NCI-H748 (cell line): ENCODE measurements around the gene MYO9A.
"Not testable (repeated sequence)": the region's sequence is repeated elsewhere in the genome, so short reads cannot be mapped to it uniquely, and the experiment has no call there.

Experiments
- DNase-seq: peaks from one replicate; lab custom pipeline; 2025; ENCODE audit not compliant: unreplicated experiment; lab: John Stamatoyannopoulos, UW

The MYO9A gene

DNA sequence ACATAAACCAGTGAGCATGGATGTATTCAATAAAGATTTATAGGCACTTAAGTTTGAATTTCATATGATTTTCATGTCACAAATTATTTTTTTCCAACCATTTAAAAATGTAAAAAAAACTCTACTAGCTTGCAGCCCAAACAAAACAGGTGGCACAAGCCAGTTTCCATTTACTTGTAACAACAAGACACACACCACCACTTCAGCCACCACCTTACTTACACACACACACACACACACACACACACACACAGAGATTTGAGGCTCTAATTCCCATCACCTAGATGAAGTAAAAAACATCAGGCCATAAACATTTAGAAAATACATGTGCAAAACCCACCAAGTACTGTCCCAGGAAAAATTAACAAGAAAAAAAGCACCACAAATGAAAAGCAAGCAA, 25.3 kb downstream of the MYO9A start:
- DNase-seq = no peak

DNA sequence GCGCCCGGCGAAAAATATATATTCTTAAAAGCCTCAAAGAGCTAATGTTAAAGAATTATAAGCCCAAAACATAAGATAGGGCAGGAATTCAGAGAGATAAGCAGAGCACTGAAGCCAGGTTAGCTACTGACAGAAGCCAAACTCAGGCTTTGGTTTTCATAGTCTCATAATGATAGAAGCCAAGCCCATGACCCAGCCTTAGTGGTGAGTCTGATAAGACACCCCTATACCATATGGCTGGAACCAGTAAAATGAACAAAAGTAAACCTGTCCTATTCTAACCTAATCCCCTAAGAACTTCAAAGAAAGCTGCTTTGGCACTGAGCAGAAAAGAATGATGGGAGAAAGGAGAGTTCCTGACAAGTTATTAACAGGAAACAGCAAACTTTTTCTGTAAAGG, 25.9 kb downstream of the MYO9A start:
- DNase-seq = no peak

DNA sequence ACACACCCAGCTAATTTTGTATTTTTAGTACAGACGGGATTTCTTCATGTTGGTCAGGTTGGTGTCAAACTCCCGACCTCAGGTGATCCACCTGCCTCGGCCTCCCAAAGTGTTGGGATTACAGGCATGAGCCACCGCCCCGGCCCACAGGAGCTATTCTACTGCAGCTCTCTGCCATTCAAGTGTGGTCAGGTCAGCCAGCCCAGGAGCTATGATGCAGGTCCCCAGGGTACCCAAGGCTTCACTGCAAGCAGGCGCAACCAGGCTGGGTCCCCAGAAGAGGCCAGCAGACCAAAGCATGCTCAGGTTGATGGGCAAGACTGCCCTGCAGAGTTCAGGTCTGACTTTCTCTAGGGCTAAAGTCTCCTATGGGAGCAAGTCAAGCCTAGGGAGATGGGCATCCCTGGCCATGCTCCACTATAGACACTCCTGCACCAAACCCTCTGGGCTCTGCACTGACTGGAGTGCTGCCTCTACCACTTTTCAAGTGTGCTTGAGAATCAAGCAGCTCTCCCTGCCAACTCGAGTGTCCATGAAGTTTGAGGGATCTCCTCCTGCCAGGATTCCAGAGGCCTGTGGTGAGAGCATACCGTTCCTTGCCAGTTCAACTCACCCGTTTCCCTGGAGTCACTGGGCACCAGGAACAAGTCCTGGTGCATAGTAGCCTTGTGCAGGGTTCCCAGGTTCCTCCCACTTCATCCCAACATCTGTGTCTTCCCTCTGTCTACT, 30.9 kb downstream of the MYO9A start:
- DNase-seq = no peak

GRCh38 chr15:72086010-72086697, 31.8 kb downstream of the MYO9A start:
- DNase-seq = peak; percentile 5

DNA sequence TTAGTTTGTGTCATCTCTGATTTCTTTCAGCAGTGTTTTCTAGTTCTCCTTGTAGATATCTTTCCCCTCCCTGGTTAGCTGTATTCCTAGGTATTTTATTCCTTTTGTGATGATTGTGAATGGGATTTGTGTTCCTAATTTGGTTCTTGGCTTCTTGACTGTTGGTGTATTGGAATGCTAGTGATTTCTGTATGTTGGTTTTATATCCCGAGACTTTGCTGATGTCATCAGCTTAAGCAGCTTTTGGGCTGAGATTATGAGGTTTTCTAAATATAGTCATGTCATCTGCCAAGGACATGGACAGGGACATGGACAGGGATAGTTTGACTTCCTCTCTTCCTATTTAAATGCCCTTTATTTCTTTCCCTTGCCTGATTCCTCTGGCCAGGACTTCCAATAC, 35.8 kb downstream of the MYO9A start:
- no peak for DNase-seq

- DNase-seq = no peak
Observed at GRCh38 chr15:72078887-72079286, 39.1 kb downstream of the MYO9A start.

DNA sequence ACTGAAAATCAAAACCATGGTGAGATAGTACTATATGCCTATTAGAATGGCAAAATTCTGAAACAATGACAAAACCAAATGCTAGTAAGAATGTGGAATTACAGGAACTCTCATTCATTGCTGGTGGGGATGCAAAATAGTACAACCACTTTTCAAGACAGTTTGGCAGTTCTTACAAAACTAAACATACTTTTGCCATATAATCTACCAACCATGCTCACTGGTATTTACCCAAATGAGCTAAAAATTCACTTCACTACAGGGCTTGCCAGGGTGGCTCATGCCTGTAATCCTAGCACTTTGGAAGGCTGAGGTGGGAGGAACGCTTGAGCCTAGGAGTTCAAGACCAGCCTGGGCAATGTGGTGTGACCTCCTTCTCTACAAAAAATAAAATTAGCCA, 40.0 kb downstream of the MYO9A start:
- no peak for DNase-seq

- no peak for DNase-seq
Observed at GRCh38 chr15:72074335-72075060, 43.5 kb downstream of the MYO9A start.

- not testable (repeated sequence) for DNase-seq
Observed at GRCh38 chr15:72071448-72071825, 46.5 kb downstream of the MYO9A start.

DNA sequence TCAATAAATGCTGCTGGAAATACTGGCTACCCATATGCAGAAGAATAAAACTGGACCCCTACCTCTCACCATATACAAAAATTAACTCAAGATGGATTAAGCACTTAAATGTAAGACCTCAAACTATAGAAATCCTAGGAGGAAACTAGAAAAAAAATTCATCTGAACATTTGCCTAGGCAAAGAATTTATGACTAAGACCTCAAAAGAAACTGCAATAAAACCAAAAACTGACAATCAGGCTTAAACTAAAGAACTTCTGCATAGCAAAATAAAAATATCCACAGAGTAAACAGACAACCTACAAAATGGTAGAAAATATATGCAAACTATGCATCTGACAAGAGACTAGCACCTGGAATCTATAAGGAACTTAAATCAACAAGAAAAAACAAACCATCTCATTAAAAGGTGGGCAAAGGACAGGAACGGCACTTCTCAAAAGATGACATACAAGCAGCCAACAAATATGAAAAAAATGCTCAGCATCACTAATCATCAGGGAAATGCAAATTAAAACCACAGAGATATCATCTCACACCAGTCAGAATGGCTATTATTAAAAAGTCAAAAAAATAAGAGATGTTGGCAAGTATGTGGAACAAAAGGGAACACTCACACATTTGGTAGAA, 47.0 kb downstream of the MYO9A start:
- DNase-seq = no peak

- DNase-seq = no peak
Observed at GRCh38 chr15:72068856-72069255, 49.1 kb downstream of the MYO9A start.

- DNase-seq = no peak
Observed at GRCh38 chr15:72065801-72066200, 52.1 kb downstream of the MYO9A start.

DNA sequence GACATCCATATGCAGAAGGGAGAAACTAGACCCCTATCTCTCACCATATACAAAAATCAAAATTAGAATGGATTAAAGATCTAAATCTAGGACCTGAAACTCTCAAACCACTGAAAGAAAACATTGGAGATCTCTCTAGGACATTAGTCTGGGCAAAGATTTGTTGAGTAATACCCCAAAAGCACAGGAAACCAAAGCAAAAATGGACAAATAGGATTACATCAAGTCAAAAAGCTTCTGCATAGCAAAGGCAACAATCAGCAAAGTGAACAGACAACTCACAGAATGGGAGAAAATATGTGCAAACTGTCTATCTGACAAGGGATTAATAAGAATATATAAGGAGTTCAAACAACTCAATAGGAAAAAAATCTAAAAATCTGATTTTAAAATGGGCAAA, 54.8 kb downstream of the MYO9A start:
- DNase-seq = no peak

GRCh38 chr15:72062319-72062718, 55.6 kb downstream of the MYO9A start:
- DNase-seq = no peak

GRCh38 chr15:72060687-72061250, 57.2 kb downstream of the MYO9A start:
- no peak for DNase-seq

DNA sequence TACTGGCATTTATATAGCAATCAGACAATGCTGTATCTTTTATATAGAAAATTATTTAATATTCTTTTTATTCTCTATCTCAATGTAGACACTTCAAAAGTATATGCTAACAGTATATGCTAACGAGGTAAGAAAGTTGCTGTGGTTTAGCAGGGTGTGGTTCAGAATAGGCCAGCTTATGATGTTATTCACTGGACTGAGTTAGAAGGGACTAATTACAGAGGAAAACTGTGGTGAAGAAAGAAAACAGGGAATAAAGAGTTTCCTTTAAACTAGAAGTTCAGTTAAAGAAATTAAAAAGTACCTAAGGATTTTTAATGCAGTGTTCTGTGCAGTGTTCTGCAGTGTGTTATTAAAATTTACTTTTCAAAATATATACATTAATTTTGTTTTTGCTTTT, 59.4 kb downstream of the MYO9A start:
- DNase-seq = no peak

DNA sequence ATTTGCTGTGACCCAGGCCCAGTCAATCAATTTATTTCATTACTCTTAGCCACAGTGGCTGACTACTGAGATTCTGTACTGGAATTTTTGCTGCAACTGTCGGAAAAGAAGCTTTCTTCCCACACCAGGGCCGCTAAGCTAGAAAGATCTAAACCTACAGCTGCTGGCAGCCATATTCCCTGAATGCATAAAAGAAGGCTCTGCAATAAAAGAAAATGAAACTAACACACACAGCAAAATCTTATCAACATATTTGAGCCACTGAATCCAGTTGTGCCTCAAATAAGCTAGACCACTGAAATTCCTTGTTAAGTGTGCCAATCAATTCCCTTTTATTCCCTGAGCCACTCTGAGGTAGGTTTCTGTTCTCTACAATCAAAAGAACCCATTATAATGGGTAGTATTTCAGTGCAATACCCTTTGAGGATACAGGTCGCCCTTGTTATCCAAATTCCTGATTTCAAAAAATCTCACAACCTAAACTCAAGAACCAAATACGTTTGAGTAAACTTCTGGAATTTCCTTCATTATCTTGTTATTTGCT, 60.3 kb downstream of the MYO9A start:
- no peak for DNase-seq

GRCh38 chr15:72056217-72056616, 61.7 kb downstream of the MYO9A start:
- not testable (repeated sequence) for DNase-seq

DNA sequence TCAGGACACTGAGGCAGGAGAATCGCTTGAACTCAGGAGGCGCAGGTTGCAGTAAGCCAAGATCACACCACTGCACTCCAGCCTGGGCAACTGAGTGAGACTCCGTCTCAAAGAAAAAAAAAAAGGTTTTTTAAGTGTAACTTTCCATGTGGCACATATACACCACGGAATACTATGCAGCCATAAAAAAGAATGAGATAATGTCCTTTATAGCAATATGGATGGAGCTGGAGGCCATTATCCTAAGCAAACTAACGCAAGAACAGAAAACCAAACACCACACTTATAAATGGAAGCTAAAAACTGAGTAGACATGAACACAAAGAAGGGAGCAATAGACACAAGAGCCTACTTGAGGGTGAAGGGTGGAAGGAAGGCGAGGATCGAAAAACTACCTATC, 64.7 kb downstream of the MYO9A start:
- not testable (repeated sequence) for DNase-seq

GRCh38 chr15:72050700-72051099, 67.2 kb downstream of the MYO9A start:
- no peak for DNase-seq

GRCh38 chr15:72047020-72047419, 70.9 kb downstream of the MYO9A start:
- DNase-seq = no peak
